Chondrocyte (in vitro differentiated cells): ENCODE results near the gene ADI1. TPM values are rescaled to one million over a fixed set of nuclear protein-coding genes. Genes with fewer than 3 reads are reported as not detected.
"Not testable (repeated sequence)": the region's sequence is repeated elsewhere in the genome, so short reads cannot be mapped to it uniquely, and the experiment has no call there.

Experiments used
- DNase-seq: peaks from one replicate; pipeline ENCODE4 v3.0.0; 2021; ENCODE audit warnings: mixed read lengths, low spot score
- H3K27ac Mint-ChIP-seq: one replicate; pipeline ENCODE4 v1.8.0; 2021; ENCODE audit warnings: mild to moderate bottlenecking, moderate library complexity, mixed read lengths; ENCODE audit not compliant: unreplicated experiment
- H3K27me3 Mint-ChIP-seq: 2 replicates; pipeline ENCODE4 v1.8.0; 2021; ENCODE audit warnings: low read depth, mixed read lengths
- H3K36me3 Mint-ChIP-seq: 2 replicates; pipeline ENCODE4 v1.8.0; 2021; ENCODE audit warnings: low read depth, mixed read lengths
- H3K4me1 Mint-ChIP-seq: 2 replicates; pipeline ENCODE4 v1.8.0; 2021; ENCODE audit warnings: low read depth, mild to moderate bottlenecking, mixed read lengths
- H3K4me3 Mint-ChIP-seq: one replicate; pipeline ENCODE4 v1.8.0; 2021; ENCODE audit warnings: mild to moderate bottlenecking, moderate library complexity, mixed read lengths; ENCODE audit not compliant: unreplicated experiment
- H3K9me3 Mint-ChIP-seq: 2 replicates; pipeline ENCODE4 v1.8.0; 2021; ENCODE audit warnings: low read depth, mixed read lengths
- CTCF ChIP-seq: fragments of 200-600 bp; sonication (generic); IDR thresholded peaks from 2 replicates; pipeline ENCODE4 v1.5.0; 2021; ENCODE audit warnings: antibody characterized with exemption, mild to moderate bottlenecking, moderate library complexity
- total RNA-seq: library from RNA; stranded (reverse); gene quantifications from 3 replicates; pipeline ENCODE4 v1.2.1, GENCODE V29; 2021

The ADI1 gene
- total RNA-seq, 1 donor from 2014 or later = 41.8 TPM

- DNase-seq = peak; percentile 91
- Mint-ChIP-seq H3K36me3 (peaks cover 19% of the 10 kb centered on the region), H3K9me3 (no peaks in the 10 kb centered on the region), H3K27ac (no peak overlapping the region), H3K27me3 (no peaks in the 10 kb centered on the region), H3K4me3 (no peak overlapping the region), H3K4me1 (no peaks in the 10 kb centered on the region)
- TF ChIP-seq CTCF = no peak
These were observed 64.5 kb downstream of the ADI1 start for GRCh38 chr2:3454802-3455201.

- peaks cover 23% of the 10 kb centered on the region for H3K36me3 Mint-ChIP-seq
- not testable (repeated sequence) for H3K4me3 Mint-ChIP-seq, H3K9me3 Mint-ChIP-seq, DNase-seq, H3K27ac Mint-ChIP-seq, H3K4me1 Mint-ChIP-seq, H3K27me3 Mint-ChIP-seq
These were observed 65.3 kb downstream of the ADI1 start for GRCh38 chr2:3454005-3454404.

- Mint-ChIP-seq H3K9me3 (no peaks in the 10 kb centered on the region), H3K4me3 (no peak overlapping the region), H3K27ac (no peak overlapping the region), H3K36me3 (peaks cover 24% of the 10 kb centered on the region), H3K27me3 (no peaks in the 10 kb centered on the region), H3K4me1 (no peaks in the 10 kb centered on the region)
- DNase-seq = peak; percentile 77
- TF ChIP-seq CTCF = no peak
These were observed 65.9 kb downstream of the ADI1 start for GRCh38 chr2:3453190-3453999.

GRCh38 chr2:3451926-3452671, 67.2 kb downstream of the ADI1 start:
- TF ChIP-seq CTCF = no peak
- no peak for DNase-seq
- no peaks in the 10 kb centered on the region for H3K27me3 Mint-ChIP-seq
- no peaks in the 10 kb centered on the region for H3K9me3 Mint-ChIP-seq
- no peak overlapping the region for H3K27ac Mint-ChIP-seq
- H3K36me3 Mint-ChIP-seq = peaks cover 24% of the 10 kb centered on the region
- no peaks in the 10 kb centered on the region for H3K4me1 Mint-ChIP-seq
- H3K4me3 Mint-ChIP-seq = no peak overlapping the region

- H3K9me3 Mint-ChIP-seq = no peaks in the 10 kb centered on the region
- no peak overlapping the region for H3K27ac Mint-ChIP-seq
- no peaks in the 10 kb centered on the region for H3K27me3 Mint-ChIP-seq
- no peaks in the 10 kb centered on the region for H3K4me1 Mint-ChIP-seq
- DNase-seq = no peak
- TF ChIP-seq CTCF = no peak
- no peak overlapping the region for H3K4me3 Mint-ChIP-seq
- peaks cover 27% of the 10 kb centered on the region for H3K36me3 Mint-ChIP-seq
These were observed 68.2 kb downstream of the ADI1 start for GRCh38 chr2:3451169-3451568.
